ENCODE data around the gene ZNF619. TPM values are rescaled to one million over a fixed set of nuclear protein-coding genes. Genes with fewer than 3 reads are reported as not detected.

ZNF619 gene
- total and polyA plus RNA-seq, 9 of the 15 experiments (the other 6 are each of a cell fraction or from before 2014, with no cell fraction given), result 1.3 to 9.1 (median 6.3) TPM

- TF ChIP-seq FIP1L1 (IDR thresholded peaks at IDR 0.05; ENCODE audit: low read depth, low read length, poor library complexity, severe bottlenecking) (no peak), ZNF347 (CRISPR knock-in tag; IDR thresholded peaks at IDR 0.05; ENCODE audit: low read depth) (no peak), SAFB2 (IDR thresholded peaks at IDR 0.05; ENCODE audit: borderline replicate concordance, low read depth, low read length, severe bottlenecking) (no peak), TRIM24 (IDR thresholded peaks at IDR 0.05) (no peak; a peak in 1 of 4 replicates), SMARCA4 (IDR thresholded peaks at IDR 0.05) (no peak; the same call in 1 of the 2 replicates), SRSF1 (IDR thresholded peaks at IDR 0.05; ENCODE audit: low read depth, low read length) (no peak), ZHX1 (conservative IDR thresholded peaks at IDR 0.05; ENCODE audit: low read length) (no peak), SNRNP70 (optimal IDR thresholded peaks at IDR 0.05; ENCODE audit: low read depth, low read length) (no peak), ZFP30 (CRISPR knock-in tag; IDR thresholded peaks at IDR 0.05; ENCODE audit: borderline replicate concordance) (no peak), ZFPM2 (CRISPR knock-in tag; IDR thresholded peaks at IDR 0.05) (0 out of 2 replicates have a peak, but pooled peaks have one; percentile 77), MLLT1 (IDR thresholded peaks at IDR 0.05) (peak; percentile 28 to 83; a peak in 2 of 4 replicates), NFRKB (IDR thresholded peaks at IDR 0.05; ENCODE audit: low read depth) (peak; percentile 98), HDAC8 (tag; IDR thresholded peaks at IDR 0.05) (0 out of 2 replicates have a peak, but pooled peaks have one; percentile 45), TCF7 (IDR thresholded peaks at IDR 0.05; ENCODE audit: borderline replicate concordance) (no peak), USF2 (CRISPR knock-in tag; IDR thresholded peaks at IDR 0.05) (no peak), CGGBP1 (CRISPR knock-in tag; IDR thresholded peaks at IDR 0.05) (0 out of 2 replicates have a peak, but pooled peaks have one; percentile 19), NFATC3 (IDR thresholded peaks at IDR 0.05) (no peak), ELK1 (CRISPR knock-in tag; IDR thresholded peaks at IDR 0.05) (no peak), ZBTB9 (CRISPR knock-in tag; IDR thresholded peaks at IDR 0.05) (peak; percentile 79), SREBF1 (IDR thresholded peaks at IDR 0.05; ENCODE audit: borderline replicate concordance, low read depth, low read length) (0 out of 2 replicates have a peak, but pooled peaks have one; percentile 21)
Measured at GRCh38 chr3:40452876-40453730, 23.8 kb upstream of the ZNF619 start (continued).

Data from K562 (cell line).